DND-41 (cell line): ENCODE measurements around the gene MYCBP.

ENCODE experiments used
- CTCF ChIP-seq: IDR thresholded peaks from 2 replicates; pipeline ENCODE4 v1.5.1; 2012; ENCODE audit warnings: borderline replicate concordance, low read length, moderate library complexity, mild to moderate bottlenecking; ENCODE audit not compliant: poor library complexity, severe bottlenecking; ENCODE audit errors: extremely low read depth
- EZH2 ChIP-seq: IDR thresholded peaks from 3 replicates; pipeline ENCODE4 v1.6.1; 2012; ENCODE audit warnings: borderline replicate concordance, low read depth, mild to moderate bottlenecking, moderate library complexity, low read length, inconsistent platforms; ENCODE audit not compliant: severe bottlenecking

- TF ChIP-seq CTCF (no peak), EZH2 (no peak)
These were observed 44.6 kb upstream of the MYCBP start for GRCh38 chr1:38917772-38918171.
